NOMO-1 treated with DMSO at 0.1 percent for 48 hours (cell line): ENCODE results near the gene DLGAP5.
A peak's percentile ranks its signal among the peaks of the same experiment; 100 is the strongest.

ENCODE experiments used
- DNase-seq: peaks from one replicate; lab custom pipeline; 2025; ENCODE audit not compliant: unreplicated experiment; lab: John Stamatoyannopoulos, UW

DLGAP5 gene

GRCh38 chr14:55180434-55180833 lies 11.0 kb downstream of the DLGAP5 start:
- DNase-seq, result no peak

- DNase-seq, result no peak
Measured at GRCh38 chr14:55180006-55180405, 11.4 kb downstream of the DLGAP5 start.

- no peak for DNase-seq
Measured at GRCh38 chr14:55170526-55170925, 20.9 kb downstream of the DLGAP5 start.

- peak; percentile 34 for DNase-seq
Measured at GRCh38 chr14:55160989-55161388, 30.4 kb downstream of the DLGAP5 start.

GRCh38 chr14:55158412-55158811 lies 33.0 kb downstream of the DLGAP5 start:
- DNase-seq, result no peak

- no peak for DNase-seq
Measured at GRCh38 chr14:55157080-55157479, 34.3 kb downstream of the DLGAP5 start.

GRCh38 chr14:55153951-55154350 lies 37.4 kb downstream of the DLGAP5 start:
- DNase-seq, result no peak

GRCh38 chr14:55152052-55152753 lies 39.2 kb downstream of the DLGAP5 start:
- DNase-seq, result no peak

- DNase-seq, result no peak
Measured at GRCh38 chr14:55151601-55152000, 39.8 kb downstream of the DLGAP5 start.

- no peak for DNase-seq
Measured at GRCh38 chr14:55146425-55146824, 45.0 kb downstream of the DLGAP5 start.

- DNase-seq, result no peak
Measured at GRCh38 chr14:55142466-55142865, 48.9 kb downstream of the DLGAP5 start.

GRCh38 chr14:55141825-55142224 lies 49.6 kb downstream of the DLGAP5 start:
- DNase-seq, result no peak

- no peak for DNase-seq
Measured at GRCh38 chr14:55139696-55140509, 51.5 kb downstream of the DLGAP5 start.

- no peak for DNase-seq
Measured at GRCh38 chr14:55139141-55139540, 52.2 kb downstream of the DLGAP5 start.

- DNase-seq, result no peak
Measured at GRCh38 chr14:55138091-55138490, 53.3 kb downstream of the DLGAP5 start.

GRCh38 chr14:55136885-55137786 lies 54.2 kb downstream of the DLGAP5 start:
- no peak for DNase-seq

- DNase-seq, result no peak
Measured at GRCh38 chr14:55136241-55136640, 55.1 kb downstream of the DLGAP5 start.

- no peak for DNase-seq
Measured at GRCh38 chr14:55133416-55133815, 58.0 kb downstream of the DLGAP5 start.

- peak; percentile 54 for DNase-seq
Measured at GRCh38 chr14:55131370-55132137, 59.8 kb downstream of the DLGAP5 start.

GRCh38 chr14:55130196-55130550 lies 61.2 kb downstream of the DLGAP5 start:
- no peak for DNase-seq
